HG03280 (cell line): Measurements from ENCODE around the gene CKB.
A peak's percentile ranks its signal among the peaks of the same experiment; 100 is the strongest.

ENCODE experiments used
- ATAC-seq: cut with Tn5 transposase; IDR thresholded peaks from one replicate; pipeline ENCODE4 v1.9.1; 2021; ENCODE audit warnings: mild to moderate bottlenecking, moderate library complexity; ENCODE audit not compliant: unreplicated experiment

The CKB gene

DNA sequence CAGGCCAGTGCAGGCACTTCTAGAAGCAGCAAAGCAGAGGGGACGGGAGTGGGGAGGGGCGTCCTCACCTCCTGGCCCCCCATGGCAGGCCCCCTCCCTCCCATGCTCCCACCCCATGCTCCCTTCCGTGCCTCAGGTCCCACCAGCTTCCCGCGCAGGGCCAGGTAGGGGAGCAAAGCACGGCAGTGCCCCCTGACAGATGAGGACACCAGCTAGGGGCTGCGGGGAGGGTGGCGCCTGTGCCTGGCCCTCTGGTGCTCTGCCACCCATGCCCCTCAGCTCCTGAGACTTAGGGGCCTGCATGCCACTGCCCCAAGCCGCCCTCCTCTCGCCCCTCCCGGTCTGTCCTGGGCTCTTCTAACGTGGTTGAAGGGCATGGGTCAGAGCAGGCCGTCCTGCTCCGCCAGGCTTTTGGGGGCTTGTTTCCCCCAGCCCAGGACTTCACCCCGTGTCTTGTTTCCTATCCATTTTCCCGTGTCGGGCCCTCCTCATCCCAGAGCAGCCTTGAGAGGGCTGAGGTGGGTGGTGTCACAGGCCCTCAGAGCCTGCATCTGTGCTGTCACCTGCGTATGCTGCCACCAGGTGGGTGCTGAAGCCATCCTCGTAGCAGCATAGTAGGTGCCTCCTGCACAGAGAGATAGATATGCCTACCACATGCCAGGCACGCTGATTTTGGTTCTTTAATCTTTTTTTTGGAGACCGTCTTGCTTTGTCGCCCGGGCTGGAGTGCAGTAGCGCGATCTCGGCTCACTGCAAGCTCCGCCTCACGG lies 16.6 kb upstream of the CKB start:
- ATAC-seq, result no peak

- ATAC-seq, result no peak
Measured at GRCh38 chr14:103538291-103539055, 15.8 kb upstream of the CKB start.

- no peak for ATAC-seq
Measured at GRCh38 chr14:103537175-103537990, 14.8 kb upstream of the CKB start.

DNA sequence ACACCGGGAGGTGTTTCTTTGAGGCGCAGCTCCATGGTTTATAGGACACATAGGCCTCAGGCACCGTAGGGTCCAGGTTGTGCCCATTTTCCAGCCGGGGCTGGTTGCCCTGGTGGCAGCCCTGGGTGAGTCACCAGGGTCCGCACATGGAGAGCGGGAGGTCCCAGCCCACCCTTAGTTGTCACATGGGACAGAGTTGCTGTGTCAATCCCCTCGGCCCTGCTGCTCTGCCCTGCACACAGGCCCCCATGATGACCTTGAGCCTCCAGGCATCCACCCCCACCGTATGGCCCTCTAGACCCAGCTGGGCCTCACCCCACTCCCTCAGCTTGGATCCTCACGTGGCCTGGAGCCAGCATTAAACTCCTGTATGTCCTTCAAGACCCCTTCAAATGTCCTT lies 14.1 kb upstream of the CKB start:
- no peak for ATAC-seq

GRCh38 chr14:103535891-103536565 lies 13.4 kb upstream of the CKB start:
- no peak for ATAC-seq

GRCh38 chr14:103535081-103535890 lies 12.7 kb upstream of the CKB start:
- ATAC-seq, result no peak

GRCh38 chr14:103534576-103535061 lies 12.0 kb upstream of the CKB start:
- no peak for ATAC-seq

DNA sequence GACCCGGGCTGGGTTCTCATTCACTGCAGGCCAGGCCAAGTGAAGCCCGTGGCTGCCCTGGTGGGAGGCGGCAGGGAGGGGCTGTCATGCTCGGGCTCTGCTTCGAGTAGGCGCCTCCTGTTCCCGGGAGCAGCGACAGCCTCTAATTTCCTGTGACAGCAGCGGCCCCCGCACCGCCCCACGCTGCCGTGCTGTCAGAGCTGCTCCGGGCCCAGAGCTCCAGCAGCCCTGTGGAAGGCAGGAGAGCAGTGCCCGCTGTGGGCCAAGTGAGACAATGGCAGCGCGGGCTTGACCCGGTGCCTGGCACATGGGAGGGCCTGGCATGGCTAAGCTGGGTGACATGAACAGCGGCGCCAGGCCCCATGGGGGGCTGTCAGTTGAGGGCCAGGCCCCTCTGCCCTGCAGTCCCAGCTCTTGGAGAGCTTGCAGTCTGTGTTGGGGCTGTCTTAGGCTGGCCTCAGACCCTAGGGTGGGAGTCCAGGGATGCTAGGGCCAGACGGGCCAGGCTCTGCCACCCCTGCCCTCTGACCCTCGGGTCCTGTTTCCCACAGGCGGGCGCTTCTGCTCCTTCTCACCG lies 11.5 kb upstream of the CKB start:
- ATAC-seq, result no peak

DNA sequence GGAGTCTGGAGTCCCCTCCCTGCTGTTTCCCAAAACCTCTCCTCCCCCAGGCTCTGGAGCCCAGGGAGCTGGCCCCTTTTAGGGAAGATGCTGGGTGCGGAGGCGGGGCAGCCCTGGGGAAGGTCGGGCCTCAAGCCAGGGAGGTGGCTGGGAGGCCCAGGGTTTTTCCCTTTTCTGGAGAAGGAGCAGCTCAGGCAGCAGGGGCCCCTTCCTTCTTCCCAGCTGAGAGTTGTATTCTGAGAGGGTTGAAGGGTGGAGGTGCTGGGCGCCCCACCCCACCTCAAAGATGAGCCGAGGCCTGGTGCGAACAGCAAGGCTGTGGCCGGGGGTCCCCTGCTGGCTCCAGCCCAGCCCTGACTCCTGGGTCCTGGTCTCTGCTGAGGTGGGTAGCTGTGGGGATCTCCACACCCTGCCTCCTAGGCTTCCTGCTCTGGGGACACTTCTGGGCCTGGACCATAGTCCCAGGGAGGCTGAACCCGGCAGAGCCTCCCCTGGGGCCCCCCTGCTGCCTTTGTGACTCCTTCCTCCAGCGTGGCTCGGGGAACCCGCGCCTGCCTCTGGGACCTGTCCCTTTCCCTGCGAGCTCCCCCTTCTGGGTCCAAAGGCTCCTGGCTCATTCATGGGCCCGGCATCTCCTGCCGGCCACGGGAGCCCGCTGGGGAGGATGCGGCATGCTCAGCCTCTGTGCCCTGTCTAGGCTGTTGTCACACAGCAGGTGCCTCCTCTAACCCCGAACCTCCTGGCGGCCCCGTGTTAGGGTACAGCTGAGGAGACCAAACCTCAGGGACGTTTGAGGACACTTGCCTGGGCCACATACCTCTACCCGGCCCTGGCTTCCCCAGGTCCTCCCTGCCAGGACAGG lies 10.7 kb upstream of the CKB start:
- no peak for ATAC-seq

DNA sequence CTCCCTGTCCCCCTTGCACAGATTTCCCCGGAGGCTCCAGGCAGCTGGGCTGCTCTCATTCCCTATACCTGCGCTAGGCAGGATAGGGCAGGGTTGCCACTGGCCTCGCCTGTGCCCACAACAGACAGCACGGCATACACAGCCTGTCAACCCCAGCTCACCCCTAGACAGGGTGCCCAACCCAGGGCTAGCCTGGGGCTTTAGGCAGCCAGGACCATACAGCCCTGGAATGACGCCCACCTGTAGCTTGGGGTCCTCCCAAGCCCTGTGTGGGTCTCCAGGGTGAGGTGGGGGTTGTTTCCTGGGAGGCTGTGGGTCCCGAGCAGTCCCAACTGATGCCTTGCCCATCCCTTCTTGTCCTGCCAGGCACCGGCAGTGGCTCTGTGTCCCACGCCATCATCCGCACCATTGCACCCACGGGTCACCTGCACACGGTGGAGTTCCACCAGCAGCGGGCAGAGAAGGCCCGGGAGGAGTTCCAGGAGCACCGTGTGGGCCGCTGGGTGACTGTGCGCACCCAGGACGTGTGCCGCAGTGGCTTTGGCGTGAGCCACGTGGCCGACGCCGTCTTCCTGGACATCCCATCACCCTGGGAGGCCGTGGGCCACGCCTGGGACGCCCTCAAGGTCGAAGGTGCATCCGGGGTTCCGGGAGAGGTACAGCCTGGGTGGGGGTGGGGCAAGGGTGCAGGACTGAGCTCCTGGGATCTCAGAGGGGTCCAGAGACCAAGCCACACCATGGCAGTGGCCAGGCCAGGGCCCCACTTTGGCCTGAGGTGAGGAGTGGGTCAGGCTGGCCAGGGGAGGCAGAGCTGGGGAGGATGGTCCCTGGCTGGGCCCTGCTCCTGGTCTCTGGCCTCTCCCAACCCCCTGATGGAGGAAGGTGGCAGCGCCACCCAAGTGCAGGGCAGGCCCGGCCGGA lies 9.8 kb upstream of the CKB start:
- no peak for ATAC-seq

GRCh38 chr14:103531421-103532215 lies 9.0 kb upstream of the CKB start:
- ATAC-seq, result no peak

GRCh38 chr14:103530831-103531230 lies 8.2 kb upstream of the CKB start:
- no peak for ATAC-seq

GRCh38 chr14:103530390-103530789 lies 7.8 kb upstream of the CKB start:
- no peak for ATAC-seq

- no peak for ATAC-seq
Measured at GRCh38 chr14:103529383-103530365, 7.0 kb upstream of the CKB start.

DNA sequence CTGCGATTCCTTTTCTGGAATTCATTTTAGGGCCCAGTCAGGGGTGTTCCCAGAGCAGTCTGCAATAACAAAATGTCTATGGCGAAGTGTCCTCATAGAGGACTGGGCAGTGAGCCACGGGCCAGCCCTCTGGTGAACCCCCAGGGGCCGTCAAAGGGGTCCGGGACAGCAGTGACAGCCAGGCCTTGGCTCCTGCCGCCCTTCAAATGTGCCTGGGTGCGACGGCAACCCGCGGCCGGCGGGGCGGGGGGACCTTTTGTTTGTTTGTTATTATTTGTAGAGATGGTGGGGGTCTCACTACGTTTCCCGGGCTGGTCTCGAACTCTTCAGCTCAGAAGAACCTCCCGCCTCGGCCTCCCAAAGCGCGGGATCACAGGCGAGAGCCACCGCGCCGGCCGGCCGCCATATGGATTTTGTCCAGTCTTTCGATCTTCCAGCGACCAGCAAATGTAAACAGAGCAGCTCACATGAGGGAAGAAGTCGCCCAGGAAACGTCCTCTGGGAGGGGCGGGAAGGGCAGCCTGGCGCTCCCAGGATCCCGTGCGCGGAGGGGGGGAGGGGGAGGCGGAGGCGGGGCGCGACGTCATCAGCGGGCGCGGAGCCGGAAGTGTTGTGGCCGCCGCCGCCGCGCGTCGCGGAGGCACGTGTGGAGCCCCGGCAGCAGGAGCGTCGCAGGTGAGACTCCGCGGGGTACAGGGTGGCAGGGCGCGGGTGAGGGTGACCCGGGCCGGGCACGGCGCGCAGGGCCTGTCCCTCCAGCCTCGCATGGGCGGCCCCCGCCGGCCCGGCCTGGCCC lies 6.2 kb upstream of the CKB start, which contains the start of gene TRMT61A:
Gene TRMT61A (plus strand): TSS at position 610 of the 796 bp plus-strand sequence. CDS start 783 bp downstream, outside the sequence.
- ATAC-seq, result peak; percentile 45
